Posterior vena cava (tissue), 2 donors: ENCODE measurements around the gene LRRC7. TPM values are rescaled to one million over a fixed set of nuclear protein-coding genes. Genes with fewer than 3 reads are reported as not detected.
"Not testable (repeated sequence)": the region's sequence is repeated elsewhere in the genome, so short reads cannot be mapped to it uniquely, and the experiment has no call there.

Experiments used
- DNase-seq: peaks from one replicate; pipeline ENCODE4 v3.0.0-alpha.2; 2020; ENCODE audit warnings: low spot score
- intact Hi-C, 2 donors: fragments of 100-400 bp; cut with DNase I; formaldehyde crosslinking; loops; one replicate each; pipeline versions ENCODE4 v1.14.1 to v1.14.2; 2022 to 2023
- total RNA-seq, 2 donors: library from RNA; stranded (reverse); fragmentation: NEBNext Ultra II Directional; extraction: Animal tissue kit (Norgen Biotek cat#: 25700); gene quantifications; one replicate each; pipeline ENCODE4 v1.2.1, GENCODE V29; 2021
- donor health status: DM: yes; HTN: yes; CAD: no.
- donor health status: DM: yes; HTN: yes; CAD: no.

Gene LRRC7
- total RNA-seq, 2 donors from 2014 or later: 4.2 to 9.5 TPM

DNA sequence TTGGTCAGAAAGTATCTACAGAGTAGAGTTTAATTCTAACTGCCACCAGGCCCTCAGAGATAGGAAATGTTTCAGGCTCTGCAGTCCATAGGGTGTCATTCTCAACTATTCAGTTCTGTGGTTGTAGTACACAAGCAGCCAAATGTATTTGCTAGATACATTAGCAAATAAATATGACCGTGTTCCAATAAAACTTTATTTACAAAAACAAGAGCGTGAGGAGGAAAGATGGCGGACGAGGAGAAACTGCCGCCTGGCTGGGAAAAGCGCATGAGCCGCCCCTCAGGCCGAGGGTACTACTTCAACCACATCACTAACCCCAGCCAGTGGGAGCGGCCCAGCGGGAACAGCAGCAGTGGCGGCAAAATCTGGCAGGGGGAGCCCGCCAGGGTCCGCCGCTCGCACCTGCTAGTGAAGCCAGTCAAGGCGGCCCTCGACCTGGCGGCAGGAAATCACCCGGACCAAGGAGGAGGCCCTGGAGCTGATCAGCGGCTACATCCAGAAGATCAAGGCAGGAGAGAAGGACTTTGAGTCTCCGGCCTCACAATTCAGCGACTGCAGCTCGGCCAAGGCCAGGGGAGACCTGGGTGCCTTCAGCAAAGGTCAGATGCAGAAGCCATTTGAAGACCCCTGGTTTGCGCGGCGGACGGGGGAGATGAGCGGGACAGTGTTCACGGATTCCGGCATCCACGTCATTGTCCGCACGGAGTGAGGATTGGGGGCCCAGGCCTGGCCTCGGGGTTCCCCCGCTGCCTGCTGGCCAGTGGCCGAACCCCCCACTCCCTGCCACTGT, 351.6 kb downstream of the LRRC7 start:
- intact Hi-C loops: no loop called here
- DNase-seq: no peak

DNA sequence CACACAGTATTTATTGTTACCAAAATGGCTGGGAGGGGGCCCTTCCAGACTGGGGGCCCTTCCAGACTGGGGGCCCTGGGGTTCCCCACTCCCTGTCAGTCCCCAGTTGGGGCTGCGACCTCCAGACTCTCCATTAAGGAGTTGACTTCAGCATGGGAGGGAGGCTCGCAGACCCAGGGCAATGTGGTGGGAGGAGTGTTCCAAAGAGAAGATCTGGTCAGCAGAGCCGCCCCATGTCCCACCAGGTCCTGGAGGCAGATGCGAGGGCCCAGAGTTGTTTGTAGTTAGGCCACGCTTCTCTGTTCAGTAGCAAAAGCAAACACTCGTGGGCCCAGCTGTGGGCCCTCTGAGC, 352.2 kb downstream of the LRRC7 start:
- intact Hi-C loops: no loop called here
- DNase-seq: no peak

DNA sequence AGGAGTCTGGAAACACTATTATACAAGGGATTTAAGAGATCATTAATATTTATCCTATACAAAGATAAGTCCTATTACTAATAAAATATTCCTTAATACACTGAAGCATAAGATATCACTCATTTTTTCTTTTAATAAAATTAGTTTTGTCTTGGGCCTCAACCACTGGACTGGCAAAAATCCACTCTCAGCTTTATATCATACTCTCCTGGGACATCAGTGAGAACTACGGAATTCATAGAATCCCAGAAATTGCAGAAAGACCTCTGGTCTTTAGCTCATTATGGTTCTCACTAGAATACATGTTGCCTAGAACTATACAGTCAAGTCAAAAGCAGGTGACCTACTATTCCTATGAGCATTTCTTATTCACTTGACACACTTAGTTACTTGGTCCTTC, 352.7 kb downstream of the LRRC7 start:
- intact Hi-C loops: no loop called here
- no peak for DNase-seq

DNA sequence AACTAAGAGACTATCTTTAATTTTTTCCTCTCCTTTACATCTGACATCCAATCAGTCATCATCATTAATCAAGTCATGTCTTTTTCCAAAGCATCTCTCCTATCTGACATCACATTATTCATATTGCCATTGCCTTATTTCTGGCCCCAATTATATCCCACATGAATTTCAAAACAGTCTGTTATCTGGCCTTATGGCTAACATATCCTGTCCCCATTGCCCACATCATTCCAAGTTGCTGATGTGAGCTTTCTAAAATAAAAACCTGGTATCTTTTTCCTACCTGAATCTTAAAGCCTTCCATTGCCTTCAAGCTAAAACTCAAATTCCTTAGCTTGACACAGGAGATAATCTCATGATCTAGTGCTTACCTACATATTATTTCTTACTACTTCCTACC, 353.8 kb downstream of the LRRC7 start:
- DNase-seq: no peak
- intact Hi-C loops: no loop called here

DNA sequence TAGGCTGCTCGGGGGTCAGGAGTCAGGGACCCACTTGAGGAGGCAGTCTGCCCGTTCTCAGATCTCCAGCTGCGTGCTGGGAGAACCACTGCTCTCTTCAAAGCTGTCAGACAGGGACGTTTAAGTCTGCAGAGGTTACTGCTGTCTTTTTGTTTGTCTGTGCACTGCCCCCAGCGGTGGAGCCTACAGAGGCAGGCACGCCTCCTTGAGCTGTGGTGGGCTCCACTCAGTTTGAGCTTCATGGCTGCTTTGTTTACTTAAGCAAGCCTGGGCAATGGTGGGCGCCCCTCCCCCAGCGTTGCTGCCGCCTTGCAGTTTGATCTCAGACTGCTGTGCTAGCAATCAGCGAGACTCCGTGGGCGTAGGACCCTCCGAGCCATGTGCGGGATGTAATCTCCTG, 360.5 kb downstream of the LRRC7 start:
- DNase-seq, intact Hi-C loops: not testable (repeated sequence)

DNA sequence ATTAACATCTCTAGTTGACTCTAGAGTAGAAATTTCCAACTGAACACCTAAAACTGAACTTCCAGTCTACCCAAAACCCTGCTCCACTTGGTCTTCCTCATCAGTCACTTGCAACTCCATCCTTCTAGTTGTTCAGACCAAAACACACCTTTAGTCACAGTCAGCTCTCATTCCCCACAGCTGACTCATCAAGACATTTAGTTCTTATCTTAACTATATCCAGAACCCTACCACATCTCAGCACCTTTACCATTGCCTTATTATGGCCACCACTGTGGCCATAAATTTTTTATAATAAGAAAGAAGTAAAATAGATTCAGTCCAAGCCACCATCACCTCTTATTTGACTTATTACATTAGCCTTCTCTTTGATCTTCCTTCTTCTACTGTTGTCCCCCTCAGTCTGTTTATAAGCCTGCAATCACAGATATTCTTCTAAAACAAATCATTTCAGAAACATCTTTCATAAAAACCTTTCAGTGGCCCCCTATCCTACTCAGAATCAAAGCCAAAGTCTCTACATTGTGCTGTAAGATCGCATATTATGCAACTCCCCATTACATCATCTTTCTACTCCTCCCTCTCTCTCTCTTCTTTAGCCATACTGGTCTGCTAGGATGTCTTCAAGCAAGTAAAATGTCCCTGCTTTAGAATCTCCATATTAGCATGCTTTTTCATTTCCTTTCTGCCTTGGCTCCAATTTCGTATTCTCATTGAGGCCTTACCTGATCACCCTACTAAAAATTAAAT, 361.8 kb downstream of the LRRC7 start:
- no peak for DNase-seq
- intact Hi-C loops: loop anchor here in 1 of 2 donors (5.0 kb wide), 1 partner anchor 658 kb away; no protein-coding TSS in a partner anchor

DNA sequence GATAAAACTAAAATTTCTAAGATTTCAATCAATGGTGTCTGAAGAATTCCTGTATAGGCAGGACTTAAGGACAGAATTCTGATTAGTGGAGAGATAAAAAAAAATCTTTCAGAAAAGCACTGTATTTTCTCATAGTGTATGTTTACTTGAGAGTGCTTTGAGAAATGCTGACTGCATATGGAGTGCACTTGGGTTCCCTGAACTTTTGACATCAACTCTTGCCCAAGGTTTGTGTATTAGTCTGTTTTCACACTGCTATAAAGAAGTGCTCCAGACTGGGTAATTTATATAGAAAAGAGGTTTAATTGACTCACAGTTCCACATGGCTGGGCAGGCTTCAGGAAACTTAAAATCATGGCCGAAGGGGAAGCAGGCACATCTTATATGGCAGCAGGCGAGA, 362.7 kb downstream of the LRRC7 start:
- intact Hi-C loops: loop anchor here in 1 of 2 donors (5.0 kb wide), 1 partner anchor 657 kb away; no protein-coding TSS in a partner anchor
- no peak for DNase-seq

DNA sequence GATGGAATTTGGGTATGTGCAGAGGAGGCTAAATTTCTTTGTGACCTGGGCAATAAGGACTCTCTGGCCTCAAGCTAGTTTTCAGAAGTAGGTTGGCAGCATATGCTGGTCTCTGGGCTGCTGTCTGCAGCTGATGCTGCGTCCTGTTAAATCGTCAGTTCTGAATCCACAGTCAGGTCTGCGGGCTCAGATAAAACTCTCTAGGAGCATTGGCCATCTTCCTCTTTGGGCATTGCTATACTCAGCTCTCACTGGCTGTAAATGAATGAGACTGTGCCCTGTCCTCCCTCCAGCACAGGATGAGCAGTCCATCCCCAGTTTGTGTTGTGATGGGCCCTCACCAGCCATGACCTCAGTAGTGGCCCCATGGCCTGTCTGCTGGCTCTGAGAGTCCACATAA, 365.0 kb downstream of the LRRC7 start:
- intact Hi-C loops: loop anchor here in 1 of 2 donors (5.0 kb wide), 1 partner anchor 655 kb away; no protein-coding TSS in a partner anchor
- DNase-seq: no peak

DNA sequence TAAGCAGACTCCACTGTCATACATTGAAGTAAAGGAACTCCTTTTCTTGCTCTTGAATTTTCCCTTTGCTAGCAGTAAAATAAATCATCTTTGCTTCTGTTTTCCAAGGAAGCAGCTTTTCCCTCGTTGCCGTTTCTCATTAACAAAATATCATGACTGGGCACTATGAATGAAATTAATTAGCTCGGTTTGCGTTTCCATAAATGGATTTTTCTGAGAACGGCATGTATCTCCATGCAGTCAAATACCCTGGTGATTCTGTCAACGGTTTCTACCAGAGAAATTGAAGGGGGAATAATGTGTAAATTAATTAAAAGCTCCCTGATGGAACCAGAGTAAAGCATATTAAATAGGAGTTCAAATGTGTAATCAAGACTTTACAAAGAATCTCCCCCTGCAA, 372.5 kb downstream of the LRRC7 start:
- intact Hi-C loops: no loop called here
- no peak for DNase-seq

DNA sequence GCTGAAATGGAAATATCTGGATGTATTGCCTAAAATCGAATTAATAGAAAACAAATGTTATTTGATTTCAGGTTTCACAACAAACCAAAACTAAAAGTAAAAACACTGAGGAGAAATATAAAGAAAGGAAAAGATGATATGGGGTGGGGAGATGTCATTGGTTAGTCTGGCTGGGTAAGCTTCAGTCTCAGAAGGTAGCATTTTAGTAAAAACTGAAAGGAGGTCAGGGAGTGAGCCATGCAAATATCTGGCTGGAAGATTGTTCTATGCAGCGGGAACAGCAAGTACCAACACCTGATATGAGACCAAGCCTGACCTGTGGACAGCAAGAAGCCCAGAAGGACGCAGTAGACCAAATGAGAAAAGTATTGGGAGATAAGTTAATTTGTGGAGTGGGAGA, 373.1 kb downstream of the LRRC7 start:
- intact Hi-C loops: no loop called here
- DNase-seq: no peak

DNA sequence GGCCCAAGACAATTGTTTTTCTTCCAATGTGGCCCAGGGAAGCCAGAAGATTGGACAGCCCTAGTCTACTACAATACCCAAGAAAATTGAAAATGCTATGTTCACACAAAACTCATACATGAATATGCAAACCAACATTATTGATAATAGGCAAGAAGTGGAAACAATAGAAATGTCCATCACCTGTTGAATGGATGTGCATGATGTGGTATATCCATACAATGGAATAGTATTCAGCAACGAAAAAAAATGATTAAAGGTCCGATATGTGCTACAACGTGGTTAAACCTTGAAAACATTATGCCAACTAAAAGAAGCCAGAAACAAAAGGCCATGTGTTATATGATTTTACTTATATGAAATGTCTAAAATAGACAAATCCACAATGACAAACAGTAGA, 375.3 kb downstream of the LRRC7 start:
- no peak for DNase-seq
- intact Hi-C loops: no loop called here

DNA sequence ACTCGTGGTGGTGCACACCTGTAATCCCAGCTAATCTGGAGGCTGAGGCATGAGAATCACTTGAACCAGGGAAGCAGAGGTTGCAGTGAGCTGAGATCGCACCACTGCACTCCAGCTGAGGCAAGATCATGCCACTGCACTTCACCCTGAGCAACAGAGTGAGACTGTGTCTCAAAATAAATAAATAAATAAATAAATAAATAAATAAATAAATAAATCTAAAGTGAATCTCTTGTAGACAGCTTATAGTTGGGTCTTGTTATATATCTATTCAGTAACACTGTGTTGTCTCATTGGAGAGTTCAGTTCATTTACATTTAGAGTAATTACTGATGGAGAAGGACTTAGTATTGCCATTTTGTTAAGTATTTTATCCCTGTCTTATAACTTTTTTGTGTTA, 379.2 kb downstream of the LRRC7 start:
- DNase-seq: no peak
- intact Hi-C loops: no loop called here

DNA sequence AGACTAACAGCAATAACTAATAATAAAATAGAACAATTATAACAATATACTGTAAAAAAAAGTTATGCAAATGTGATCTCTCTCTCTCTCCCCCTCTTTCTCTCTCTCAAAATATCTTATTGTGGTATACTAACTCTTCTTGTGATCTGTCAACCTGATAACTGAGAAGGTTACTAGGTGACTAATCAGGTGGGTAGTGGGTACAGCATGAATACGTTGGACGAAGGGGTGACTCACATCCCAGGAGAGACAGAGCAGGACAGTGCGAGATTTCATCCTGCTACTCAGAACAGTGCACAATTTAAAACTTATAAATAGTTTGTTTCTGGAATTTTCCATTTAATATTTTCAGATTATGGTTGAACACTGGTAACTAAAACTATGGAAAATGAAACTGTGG, 380.1 kb downstream of the LRRC7 start:
- no peak for DNase-seq
- intact Hi-C loops: no loop called here

DNA sequence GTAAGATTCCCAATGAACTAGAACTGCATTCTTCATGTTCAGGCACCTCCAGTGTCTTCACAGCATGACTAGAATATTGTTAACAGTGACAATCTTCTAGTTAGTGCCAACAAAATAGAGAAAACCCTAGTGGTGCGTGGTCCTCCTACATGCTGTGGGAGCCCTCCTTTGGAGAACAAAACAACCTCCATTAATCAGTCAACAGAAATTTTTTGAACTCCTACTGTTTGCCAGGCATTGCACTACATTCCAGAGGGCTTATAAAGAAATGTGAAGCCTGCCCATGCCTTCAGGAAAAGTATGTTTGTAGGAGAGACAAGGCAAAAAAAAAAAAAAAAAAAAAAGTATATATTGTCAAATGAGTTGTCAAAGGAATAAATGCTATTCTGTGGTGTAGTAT, 385.0 kb downstream of the LRRC7 start:
- intact Hi-C loops: no loop called here
- no peak for DNase-seq

DNA sequence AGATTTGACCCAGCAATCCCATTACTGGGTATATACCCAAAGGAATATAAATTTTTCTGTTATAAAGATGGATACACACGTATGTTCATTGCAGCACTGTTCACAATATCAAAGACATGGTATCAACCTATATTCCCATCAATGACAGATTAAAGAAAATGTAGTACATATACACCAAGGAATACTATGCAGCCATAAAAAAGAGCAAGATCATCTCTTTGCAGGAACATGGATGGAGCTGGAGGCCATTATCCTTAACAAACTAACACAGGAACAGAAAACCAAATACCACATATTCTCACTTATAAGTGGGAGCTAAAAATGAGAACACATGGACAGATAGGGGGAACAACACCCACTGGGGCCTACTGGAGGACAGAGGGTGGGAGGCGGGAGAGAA, 394.7 kb downstream of the LRRC7 start:
- intact Hi-C loops: not testable (repeated sequence)

DNA sequence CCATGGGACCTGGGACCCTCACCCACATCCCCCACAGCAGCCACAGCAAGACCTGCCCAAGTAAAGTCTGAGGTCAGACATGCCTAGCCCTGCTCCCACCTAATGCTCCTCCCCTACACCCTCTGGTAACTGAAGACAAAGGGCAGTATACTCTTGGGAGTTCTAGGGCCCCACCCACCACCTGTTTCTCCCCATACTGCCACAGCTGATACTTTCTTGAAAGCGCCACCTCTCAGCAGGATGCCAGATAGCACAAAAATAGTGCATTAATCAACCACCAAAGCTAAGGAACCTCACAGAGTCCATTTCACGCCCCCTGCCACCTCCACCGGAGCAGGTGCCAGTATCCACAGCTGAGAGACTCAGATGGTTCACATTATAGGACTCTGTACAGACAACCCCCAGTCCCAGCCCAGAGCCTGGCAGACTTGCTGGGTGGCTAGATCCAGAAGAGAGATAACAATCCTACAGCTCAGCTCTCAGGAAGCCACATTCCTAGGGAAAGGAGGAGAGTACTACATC, 399.6 kb downstream of the LRRC7 start:
- intact Hi-C loops: no loop called here

More for the DNA sequence above, 394.7 kb downstream of the LRRC7 start:
- not testable (repeated sequence) for DNase-seq

DNA sequence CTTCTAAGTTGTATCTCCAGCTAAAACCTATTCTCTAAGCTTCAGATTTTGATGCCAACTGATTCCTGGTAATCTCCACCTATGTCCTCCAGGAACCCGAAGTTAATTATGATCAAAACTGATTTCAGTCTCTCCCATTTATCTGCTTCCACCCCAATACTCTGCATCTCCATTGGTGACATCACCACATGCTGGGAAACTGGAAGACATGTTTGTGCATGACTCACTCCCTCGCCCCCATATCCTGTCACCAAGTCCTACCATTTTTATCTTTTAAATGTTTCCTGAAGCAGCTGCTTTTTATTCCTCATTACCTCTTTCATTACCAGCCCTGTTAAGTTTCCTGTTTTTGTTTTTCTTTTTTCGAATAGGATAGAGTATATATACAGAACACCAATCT, 409.2 kb downstream of the LRRC7 start:
- intact Hi-C loops: no loop called here
- no peak for DNase-seq

More for the DNA sequence above, 399.6 kb downstream of the LRRC7 start:
- DNase-seq: no peak

DNA sequence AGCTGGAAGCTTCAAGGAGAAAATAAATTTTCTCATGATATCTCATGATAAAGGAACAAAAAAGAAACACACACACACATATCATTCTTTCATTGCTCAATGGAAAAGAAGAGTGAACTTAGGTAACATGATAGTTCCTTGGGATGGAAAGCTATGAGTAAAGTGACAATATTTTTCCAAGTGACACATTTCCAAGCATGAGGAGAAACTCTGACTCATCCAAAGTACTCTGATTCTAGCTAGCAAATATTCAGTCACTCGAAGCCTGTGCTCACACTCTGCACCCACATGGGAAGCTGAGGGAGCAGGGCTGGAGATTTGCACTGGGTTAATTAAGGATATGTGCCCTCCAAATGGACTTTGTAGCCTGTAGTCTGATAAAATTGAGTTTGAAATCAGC, 415.3 kb downstream of the LRRC7 start:
- no peak for DNase-seq

DNA sequence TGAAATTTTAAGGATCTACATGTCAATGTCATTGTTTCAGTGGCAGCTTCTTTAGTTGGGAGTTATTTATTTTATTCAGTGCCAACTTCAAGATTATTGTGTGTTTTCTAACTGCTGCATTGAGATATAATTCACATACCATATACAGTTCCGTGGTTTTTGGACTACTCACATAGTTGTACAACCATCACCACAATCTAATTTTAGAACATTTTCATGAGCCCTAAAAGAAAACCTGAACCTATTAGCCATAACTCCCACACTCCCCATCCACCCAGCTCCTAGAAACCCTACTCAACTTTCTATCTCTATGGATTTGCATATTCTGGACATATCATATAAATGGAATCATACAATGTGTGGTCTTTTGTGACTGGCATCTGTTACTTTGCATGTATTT, 417.7 kb downstream of the LRRC7 start:
- intact Hi-C loops: no loop called here

More for the DNA sequence above, 415.3 kb downstream of the LRRC7 start:
- intact Hi-C loops: no loop called here

DNA sequence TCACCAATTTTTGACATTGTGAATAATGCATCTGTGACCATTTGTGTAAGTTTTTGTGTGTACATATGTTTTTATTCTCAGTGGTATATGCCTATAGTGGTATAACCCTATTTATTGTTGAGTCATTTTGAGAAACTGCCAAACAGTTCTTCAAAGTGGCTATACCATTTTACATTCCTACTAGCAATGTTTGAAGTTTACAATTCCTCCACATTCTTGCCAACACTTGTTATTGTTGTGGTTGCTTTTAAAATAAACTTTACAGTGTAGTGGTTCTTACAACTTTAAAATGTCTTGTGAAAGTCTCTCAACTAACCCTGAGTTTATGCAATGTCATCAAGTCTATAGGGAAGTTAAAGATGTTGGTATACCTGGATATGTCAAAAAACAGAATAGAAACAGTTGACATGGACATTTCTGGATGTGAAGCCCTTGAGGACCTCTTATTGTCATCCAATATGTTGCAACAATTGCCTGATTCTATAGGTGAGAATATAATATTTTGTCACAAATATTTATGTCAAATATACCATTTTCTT, 418.2 kb downstream of the LRRC7 start:
- intact Hi-C loops: no loop called here
- DNase-seq: no peak

More for the DNA sequence above, 417.7 kb downstream of the LRRC7 start:
- DNase-seq: no peak
